Renal cortex interstitium (tissue), 11 donors: ENCODE data around the gene IL18R1. TPM values are rescaled to one million over a fixed set of nuclear protein-coding genes. Genes with fewer than 3 reads are reported as not detected.

Source experiments
- DNase-seq, 11 donors: peaks; one replicate each; pipeline ENCODE4 v3.0.0-alpha.2; 2013; ENCODE audit warnings: low read depth in 9 of 11, low spot score in 4 of 11; ENCODE audit errors: extremely low read depth in 1 of 11
- polyA plus RNA-seq, 3 donors: library from polyadenylated mRNA; unstranded; fragments of 120-200 nt; gene quantifications; one replicate each; pipeline ENCODE4 v1.2.1, GENCODE V29; 2013; ENCODE audit not compliant: insufficient read length in 3 of 3

Gene IL18R1
- polyA plus RNA-seq, 3 donors, result 1.8 to 2.9 (median 2.2) TPM

DNA sequence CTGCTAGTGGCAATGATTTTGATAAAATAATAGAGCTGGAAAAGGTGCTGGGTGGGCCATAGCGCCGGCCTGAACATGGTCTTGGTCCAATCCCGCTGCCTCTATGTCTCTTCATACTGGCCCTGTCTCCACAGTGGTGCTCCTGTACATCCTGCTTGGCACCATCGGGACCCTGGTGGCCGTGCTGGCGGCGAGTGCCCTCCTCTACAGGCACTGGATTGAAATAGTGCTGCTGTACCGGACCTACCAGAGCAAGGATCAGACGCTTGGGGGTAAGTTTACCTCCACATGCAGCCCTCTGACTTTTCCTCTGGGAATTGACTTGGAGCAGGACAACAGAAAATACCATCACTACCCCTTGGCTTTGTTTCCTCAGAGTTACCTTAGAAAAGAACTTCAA lies 91.3 kb downstream of the IL18R1 start:
- no peak for DNase-seq

Other genes starting within 250 kb of the IL18R1 start
- 10 to 100 TPM; 26.6 to 41.7 (median 30.5) TPM for gene IL1R1, start 213.1 kb upstream of the IL18R1 start, polyA plus RNA-seq
- 1 to 10 TPM; 1.1 to 2.0 (median 1.4) TPM for gene IL1RL2, start 168.8 kb upstream of the IL18R1 start, polyA plus RNA-seq
- gene IL1RL1, start 44.2 kb upstream of the IL18R1 start, polyA plus RNA-seq, result under 1 TPM; 0.11 to 1.00 (median 0.42) TPM
- under 1 TPM; 0.23 to 0.48 (median 0.27) TPM for gene IL18RAP, start 67.4 kb downstream of the IL18R1 start, polyA plus RNA-seq
- gene SLC9A4, start 117.4 kb downstream of the IL18R1 start, polyA plus RNA-seq, result 1 to 10 TPM; 5.4 to 8.2 (median 5.9) TPM